NCI-H1930 (cell line): ENCODE data around the gene NDUFV3.
"Not testable (repeated sequence)": the region's sequence is repeated elsewhere in the genome, so short reads cannot be mapped to it uniquely, and the experiment has no call there.

Experiments
- DNase-seq, 2 experiments: peaks; one replicate each; lab custom pipeline; 2025; lab: John Stamatoyannopoulos, UW

Gene NDUFV3

DNA sequence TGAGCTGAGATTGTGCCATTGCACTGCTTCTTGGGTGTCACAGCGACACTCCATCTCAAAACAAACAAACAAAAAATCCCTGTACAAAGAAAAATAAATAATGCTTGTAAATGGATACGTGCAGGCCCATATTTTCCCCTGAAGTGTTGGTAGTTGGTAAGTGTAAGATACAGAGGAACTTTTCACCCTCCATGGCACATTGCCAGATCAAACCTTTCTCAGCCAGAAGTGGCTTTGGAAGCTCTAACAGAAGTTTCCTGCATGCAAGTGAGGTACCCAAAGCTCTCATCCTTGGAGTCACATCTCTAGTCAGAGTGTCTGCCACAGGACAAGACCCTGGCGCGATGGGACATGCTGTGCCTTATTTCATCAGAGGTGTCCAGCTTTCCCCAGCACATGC lies 7.3 kb downstream of the NDUFV3 start:
- DNase-seq, result no peak

- no peak for DNase-seq
These were observed 10.7 kb downstream of the NDUFV3 start for GRCh38 chr21:42903817-42904216.

- no peak for DNase-seq
These were observed 12.1 kb downstream of the NDUFV3 start for GRCh38 chr21:42905195-42905594.

DNA sequence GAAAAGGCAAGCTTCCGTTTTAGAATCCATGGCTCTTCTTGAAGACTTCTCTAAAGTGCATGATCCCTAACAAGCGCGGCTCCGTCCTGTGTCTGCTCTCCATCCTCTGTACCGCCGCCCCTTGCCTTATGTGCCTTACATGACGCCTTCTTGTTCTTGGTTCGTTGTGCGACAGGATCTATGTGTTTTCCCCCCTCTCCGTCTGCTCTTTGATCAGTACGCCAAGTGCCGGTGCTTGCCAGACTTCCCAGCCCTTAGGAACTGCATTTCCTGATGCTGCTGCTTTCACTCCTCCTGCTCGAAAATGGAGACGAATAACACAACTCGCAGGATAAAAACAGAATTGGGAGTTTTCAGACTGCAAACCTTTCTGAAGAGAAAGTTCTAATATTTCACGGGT lies 13.1 kb downstream of the NDUFV3 start:
- DNase-seq, result no peak

- DNase-seq, result not testable (repeated sequence)
These were observed 15.4 kb downstream of the NDUFV3 start for GRCh38 chr21:42908484-42908883.

GRCh38 chr21:42911920-42912319 lies 18.8 kb downstream of the NDUFV3 start:
- DNase-seq, result not testable (repeated sequence)

- DNase-seq, result no peak
These were observed 20.4 kb downstream of the NDUFV3 start for GRCh38 chr21:42913476-42913875.

DNA sequence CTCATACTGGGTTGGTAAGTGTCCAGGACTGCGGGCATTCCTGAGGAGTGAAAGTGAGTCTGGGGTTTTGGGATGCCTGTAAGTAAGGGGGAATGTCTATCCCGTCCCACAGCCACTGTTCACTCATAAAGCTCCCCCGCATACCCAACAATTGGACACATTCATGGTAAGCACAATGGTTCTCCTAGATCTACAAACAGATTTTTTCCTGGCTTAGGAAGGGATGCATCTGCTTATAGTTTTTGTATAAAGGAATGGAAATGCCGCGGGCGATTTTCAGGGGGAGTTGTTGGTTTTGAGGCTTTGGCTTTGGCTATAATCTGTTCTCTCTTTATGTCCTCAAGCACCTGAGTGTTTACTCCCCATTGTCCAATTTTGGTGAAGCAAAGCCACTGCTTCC lies 25.2 kb downstream of the NDUFV3 start:
- no peak for DNase-seq

DNA sequence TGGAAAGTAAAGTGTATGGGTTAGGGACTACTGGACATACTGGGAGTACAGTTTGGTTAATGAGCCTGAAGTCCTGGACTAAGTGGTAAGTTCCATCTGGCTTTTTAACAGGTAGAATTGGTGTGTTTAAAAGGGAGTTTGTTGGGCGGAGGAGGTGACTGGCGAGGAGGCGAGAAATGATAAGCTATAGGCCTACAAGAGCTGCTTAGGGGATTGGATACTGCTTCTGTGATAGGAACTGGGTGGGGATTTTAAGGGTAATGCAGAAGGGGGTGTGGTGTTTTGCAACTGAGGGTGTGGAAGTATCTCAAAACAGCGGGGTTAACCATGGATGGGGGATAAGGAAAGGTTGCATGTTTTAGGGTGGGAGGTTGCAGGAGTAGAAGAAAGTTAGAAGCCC lies 28.8 kb downstream of the NDUFV3 start:
- no peak for DNase-seq

- DNase-seq, result no peak
These were observed 29.8 kb downstream of the NDUFV3 start for GRCh38 chr21:42922918-42923317.

DNA sequence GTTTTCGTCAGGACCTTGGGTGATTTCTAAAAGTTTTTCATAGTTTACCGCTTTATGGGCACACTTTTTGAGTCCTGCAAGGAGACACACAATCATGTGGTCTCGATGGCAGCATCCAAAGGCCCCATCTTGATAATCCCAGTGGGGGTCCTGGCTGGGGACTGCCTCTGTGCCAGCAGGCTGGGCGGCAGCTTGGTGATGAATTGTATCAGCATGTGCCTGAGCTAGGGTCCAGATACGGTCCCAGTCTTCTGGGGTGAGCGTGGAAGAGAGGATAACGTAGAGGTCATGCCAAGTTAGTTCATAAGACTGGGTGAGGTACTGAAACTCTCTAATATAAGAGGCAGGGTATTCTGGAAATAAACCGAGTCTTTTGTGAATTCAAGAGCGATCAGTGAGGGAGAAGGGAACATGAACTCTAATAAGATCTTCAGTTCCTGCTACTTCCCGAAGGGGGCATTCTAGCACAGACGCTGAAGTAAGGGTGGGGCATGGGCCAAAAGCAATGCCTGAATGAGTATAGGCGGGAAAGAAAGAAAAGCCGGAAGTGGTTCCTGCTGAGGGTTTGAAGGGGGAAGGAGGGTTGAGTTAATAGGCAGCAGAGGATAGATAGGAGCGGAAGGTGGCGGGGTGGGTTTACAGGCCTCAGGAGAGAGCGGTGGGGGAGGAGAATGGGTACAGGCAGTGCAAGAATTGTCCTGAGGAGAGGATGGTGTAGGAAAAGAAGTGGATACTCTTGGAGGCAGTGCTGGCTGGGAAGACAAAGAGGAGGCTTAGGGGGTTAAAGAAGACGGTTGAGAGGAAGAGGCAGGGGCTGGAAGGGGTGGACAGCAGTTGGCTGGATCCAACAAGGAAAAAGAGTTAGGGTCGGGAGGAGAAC lies 30.7 kb downstream of the NDUFV3 start:
- DNase-seq, result peak; percentile 60 to 65

DNA sequence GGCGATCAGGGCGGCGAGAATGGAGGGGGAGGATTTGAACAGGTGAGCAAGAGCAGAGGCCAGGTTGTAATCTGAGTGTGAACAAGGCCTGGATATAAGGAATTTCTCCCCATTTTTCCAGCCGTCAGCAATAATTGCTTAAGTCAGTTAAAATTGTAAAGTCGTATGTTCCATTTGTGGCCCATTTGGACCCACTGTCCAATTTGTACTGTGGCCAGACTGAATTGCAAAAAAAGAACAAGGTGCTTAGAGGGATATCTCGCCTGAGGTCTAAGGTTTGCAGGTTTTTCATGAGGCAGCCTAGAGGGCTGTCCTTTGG lies 31.3 kb downstream of the NDUFV3 start:
- no peak for DNase-seq

- DNase-seq, result no peak
These were observed 32.2 kb downstream of the NDUFV3 start, which contains the start of gene ERVH48-1 for GRCh38 chr21:42925114-42925926. Gene ERVH48-1 (minus strand): TSS chr21:42925630. CDS start chr21:42919006, 6,624 bp downstream.

DNA sequence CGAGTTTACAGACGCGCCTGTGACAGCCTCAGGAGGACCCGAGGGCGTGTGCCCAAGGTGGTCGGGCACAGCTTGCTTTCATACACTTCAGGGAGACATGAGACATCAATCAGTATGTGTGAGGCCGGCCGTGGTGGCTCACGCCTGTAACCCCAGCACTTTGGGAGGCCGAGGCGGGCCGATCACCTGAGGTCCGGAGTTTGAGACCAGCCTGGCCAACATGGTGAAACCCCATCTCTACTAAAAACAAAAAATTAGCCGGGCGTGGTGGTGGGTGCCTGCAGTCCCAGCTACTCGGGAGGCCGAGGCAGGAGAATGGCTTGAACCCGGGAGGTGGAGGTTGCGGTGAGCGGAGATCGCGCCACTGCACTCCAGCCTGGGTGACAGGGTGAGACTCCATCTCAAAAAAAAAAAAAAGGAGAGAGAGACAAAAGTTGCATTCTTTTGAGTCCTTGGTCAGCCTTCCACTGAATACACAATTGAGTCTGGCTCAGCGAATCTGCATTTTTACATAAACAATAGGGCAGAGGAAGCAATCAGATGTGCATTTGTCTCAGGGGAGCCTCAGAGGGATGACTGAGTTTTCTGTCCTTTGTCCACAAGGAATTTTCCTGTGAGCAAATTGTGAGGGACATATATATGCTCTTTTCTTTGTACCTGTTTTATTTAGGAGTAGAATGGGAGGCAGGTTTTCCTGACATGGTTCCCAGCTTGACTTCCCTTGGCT lies 34.5 kb downstream of the NDUFV3 start:
- not testable (repeated sequence) for DNase-seq

DNA sequence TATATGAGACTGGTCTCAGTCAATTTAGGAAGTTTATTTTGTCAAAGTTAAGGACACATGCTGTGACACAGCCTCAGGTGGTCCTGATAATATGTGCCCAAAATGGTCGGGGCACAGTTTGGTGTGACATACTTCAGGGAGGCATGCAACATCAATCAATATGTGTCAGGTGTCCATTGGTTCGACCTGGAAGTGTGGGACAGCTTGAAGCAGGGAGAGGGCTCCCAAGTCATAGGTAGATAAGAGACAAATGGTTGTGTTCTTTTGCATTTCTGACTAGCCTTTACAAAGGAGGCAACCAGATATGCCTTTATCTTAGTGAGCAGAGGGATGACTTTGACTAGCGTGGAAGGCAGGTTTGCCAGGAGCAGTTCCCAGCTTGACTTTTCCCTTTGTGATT lies 36.9 kb downstream of the NDUFV3 start:
- no peak for DNase-seq

DNA sequence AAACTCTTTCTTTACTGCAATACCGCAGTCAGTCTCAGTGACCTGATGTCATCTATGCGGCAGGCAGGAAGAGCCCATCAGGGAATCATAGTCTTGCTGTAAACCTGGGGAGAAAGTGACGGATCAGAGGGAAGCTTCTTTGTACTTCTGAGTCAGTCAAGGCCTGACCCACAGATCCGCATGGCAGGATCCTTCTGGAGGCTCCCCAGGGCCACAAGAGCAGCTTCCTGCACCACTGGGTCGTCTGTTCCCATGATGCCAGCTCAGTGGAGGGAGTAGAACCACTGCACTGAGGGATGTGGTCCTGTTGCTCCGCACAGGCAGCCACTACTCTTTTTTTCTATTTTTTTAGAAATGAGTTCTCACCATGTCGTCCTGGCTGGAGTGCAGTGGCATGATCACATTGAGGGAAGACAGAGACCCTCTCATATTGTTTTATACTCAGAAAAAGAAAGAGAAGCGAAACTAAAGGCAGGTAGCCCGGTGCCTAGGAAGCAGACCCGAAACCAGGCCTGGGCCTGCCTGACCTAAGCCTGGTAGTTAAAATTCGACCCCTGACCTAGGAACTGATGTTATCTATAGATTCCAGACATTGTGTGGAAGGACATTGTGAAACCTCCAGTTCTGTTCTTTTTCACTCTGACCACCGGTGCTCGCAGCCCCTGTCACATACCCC lies 38.6 kb downstream of the NDUFV3 start:
- no peak for DNase-seq

- not testable (repeated sequence) for DNase-seq
These were observed 39.4 kb downstream of the NDUFV3 start for GRCh38 chr21:42932378-42933136.

DNA sequence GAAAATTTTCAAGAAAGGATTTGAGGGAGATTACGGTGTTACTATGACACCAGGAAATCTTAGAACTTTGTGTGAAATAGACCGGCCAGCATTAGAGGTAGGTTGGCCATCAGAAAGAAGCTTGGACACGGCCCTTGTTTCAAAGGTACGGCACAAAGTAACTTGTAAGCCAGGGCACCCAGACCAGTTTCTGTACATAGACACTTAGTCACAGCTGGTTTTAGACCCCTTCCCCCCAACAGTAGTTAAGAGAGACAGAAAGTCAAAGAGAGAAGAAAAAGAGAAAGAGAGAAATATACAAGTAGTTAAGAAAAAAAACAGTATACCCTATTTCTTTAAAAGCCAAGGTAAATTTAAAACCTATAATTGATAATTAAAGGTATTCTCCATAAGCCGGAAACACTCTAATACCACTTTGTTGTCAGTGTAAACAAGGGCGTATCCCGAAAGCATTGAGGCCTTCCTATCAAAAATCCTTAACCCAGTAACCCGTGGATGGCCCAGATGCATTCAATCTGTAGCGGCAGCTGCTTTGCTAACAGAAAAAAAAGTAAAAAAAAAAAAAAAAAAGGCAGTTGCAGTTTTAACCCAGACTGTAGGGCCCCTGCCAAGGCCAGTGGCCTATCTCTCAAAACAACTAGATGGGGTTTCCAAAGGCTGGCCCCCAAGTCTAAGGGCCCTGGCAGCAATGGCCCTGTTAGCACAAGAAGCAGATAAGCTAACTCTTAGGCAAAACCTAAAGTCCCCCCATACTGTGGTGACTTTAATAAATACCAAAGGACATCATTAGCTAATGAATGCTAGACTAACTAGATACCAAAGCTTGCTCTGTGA lies 40.2 kb downstream of the NDUFV3 start:
- DNase-seq, result not testable (repeated sequence)

- DNase-seq, result not testable (repeated sequence)
These were observed 40.9 kb downstream of the NDUFV3 start for GRCh38 chr21:42933973-42934372.

- DNase-seq, result not testable (repeated sequence)
These were observed 43.3 kb downstream of the NDUFV3 start for GRCh38 chr21:42936360-42936759.
